Measurements from ENCODE around the gene FCHSD2. TPM values are rescaled to one million over a fixed set of nuclear protein-coding genes. Genes with fewer than 3 reads are reported as not detected.
A peak's percentile ranks its signal among the peaks of the same experiment; 100 is the strongest.

Gene FCHSD2
- total and polyA plus RNA-seq, 2 of the 13 experiments (the other 11 are each of a cell fraction or from before 2014, with no cell fraction given) = 20.5 to 24.8 TPM

- TF ChIP-seq KDM4B (CRISPR knock-in tag; IDR thresholded peaks at IDR 0.05) (no peak), IRX3 (CRISPR knock-in tag; IDR thresholded peaks at IDR 0.05; ENCODE audit: borderline replicate concordance, low read depth) (no peak), ZNF670 (CRISPR knock-in tag; IDR thresholded peaks at IDR 0.05; ENCODE audit: borderline replicate concordance) (no peak), CENPT (CRISPR knock-in tag; IDR thresholded peaks at IDR 0.05; ENCODE audit: low read depth) (no peak), SMAD9 (CRISPR knock-in tag; IDR thresholded peaks at IDR 0.05) (no peak), ATF4 (CRISPR knock-in tag; IDR thresholded peaks at IDR 0.05) (no peak), ZNF121 (CRISPR knock-in tag; IDR thresholded peaks at IDR 0.05) (no peak), SIX4 (CRISPR knock-in tag; IDR thresholded peaks at IDR 0.05) (no peak), ZNF414 (CRISPR knock-in tag; IDR thresholded peaks at IDR 0.05) (no peak), ZMYM4 (CRISPR knock-in tag; IDR thresholded peaks at IDR 0.05) (peak; percentile 53; the same call in 1 of the 2 replicates), ZC3H13 (CRISPR knock-in tag; IDR thresholded peaks at IDR 0.05) (no peak), NR2F1 (CRISPR knock-in tag; IDR thresholded peaks at IDR 0.05) (0 out of 4 replicates have a peak, but pooled peaks of 1 of the 2 experiments have one; percentile 9), CC2D1A (CRISPR knock-in tag; IDR thresholded peaks at IDR 0.05) (no peak), SALL2 (CRISPR knock-in tag; IDR thresholded peaks at IDR 0.05) (no peak)
- TF ChIP-seq, protein P1, sequence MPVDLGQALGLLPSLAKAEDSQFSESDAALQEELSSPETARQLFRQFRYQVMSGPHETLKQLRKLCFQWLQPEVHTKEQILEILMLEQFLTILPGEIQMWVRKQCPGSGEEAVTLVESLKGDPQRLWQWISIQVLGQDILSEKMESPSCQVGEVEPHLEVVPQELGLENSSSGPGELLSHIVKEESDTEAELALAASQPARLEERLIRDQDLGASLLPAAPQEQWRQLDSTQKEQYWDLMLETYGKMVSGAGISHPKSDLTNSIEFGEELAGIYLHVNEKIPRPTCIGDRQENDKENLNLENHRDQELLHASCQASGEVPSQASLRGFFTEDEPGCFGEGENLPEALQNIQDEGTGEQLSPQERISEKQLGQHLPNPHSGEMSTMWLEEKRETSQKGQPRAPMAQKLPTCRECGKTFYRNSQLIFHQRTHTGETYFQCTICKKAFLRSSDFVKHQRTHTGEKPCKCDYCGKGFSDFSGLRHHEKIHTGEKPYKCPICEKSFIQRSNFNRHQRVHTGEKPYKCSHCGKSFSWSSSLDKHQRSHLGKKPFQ (CRISPR knock-in tag; IDR thresholded peaks at IDR 0.05; ENCODE audit: insufficient replicate concordance) = no peak
- TF ChIP-seq, protein P2, sequence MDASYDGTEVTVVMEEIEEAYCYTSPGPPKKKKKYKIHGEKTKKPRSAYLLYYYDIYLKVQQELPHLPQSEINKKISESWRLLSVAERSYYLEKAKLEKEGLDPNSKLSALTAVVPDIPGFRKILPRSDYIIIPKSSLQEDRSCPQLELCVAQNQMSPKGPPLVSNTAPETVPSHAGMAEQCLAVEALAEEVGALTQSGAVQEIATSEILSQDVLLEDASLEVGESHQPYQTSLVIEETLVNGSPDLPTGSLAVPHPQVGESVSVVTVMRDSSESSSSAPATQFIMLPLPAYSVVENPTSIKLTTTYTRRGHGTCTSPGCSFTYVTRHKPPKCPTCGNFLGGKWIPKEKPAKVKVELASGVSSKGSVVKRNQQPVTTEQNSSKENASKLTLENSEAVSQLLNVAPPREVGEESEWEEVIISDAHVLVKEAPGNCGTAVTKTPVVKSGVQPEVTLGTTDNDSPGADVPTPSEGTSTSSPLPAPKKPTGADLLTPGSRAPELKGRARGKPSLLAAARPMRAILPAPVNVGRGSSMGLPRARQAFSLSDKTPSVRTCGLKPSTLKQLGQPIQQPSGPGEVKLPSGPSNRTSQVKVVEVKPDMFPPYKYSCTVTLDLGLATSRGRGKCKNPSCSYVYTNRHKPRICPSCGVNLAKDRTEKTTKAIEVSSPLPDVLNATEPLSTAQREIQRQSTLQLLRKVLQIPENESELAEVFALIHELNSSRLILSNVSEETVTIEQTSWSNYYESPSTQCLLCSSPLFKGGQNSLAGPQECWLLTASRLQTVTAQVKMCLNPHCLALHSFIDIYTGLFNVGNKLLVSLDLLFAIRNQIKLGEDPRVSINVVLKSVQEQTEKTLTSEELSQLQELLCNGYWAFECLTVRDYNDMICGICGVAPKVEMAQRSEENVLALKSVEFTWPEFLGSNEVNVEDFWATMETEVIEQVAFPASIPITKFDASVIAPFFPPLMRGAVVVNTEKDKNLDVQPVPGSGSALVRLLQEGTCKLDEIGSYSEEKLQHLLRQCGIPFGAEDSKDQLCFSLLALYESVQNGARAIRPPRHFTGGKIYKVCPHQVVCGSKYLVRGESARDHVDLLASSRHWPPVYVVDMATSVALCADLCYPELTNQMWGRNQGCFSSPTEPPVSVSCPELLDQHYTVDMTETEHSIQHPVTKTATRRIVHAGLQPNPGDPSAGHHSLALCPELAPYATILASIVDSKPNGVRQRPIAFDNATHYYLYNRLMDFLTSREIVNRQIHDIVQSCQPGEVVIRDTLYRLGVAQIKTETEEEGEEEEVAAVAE (CRISPR knock-in tag; IDR thresholded peaks at IDR 0.05; ENCODE audit: borderline replicate concordance) = no peak
- TF ChIP-seq, protein P3, sequence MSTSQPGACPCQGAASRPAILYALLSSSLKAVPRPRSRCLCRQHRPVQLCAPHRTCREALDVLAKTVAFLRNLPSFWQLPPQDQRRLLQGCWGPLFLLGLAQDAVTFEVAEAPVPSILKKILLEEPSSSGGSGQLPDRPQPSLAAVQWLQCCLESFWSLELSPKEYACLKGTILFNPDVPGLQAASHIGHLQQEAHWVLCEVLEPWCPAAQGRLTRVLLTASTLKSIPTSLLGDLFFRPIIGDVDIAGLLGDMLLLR (CRISPR knock-in tag; IDR thresholded peaks at IDR 0.05) = no peak
Measured at GRCh38 chr11:73175551-73176144, 33.5 kb upstream of the FCHSD2 start (continued).
